Measurements from ENCODE around the gene PTBP2.
"Not testable (repeated sequence)": the region's sequence is repeated elsewhere in the genome, so short reads cannot be mapped to it uniquely, and the experiment has no call there.

The PTBP2 gene

GRCh38 chr1:96746440-96747420 lies 25.1 kb downstream of the PTBP2 start:
- DNase-seq = no peak

- DNase-seq = no peak
Measured at GRCh38 chr1:96747565-96747964, 26.0 kb downstream of the PTBP2 start.

GRCh38 chr1:96748078-96748477 lies 26.5 kb downstream of the PTBP2 start:
- DNase-seq = no peak

GRCh38 chr1:96749618-96750017 lies 28.0 kb downstream of the PTBP2 start:
- no peak for DNase-seq

GRCh38 chr1:96752394-96752793 lies 30.8 kb downstream of the PTBP2 start:
- DNase-seq = no peak

GRCh38 chr1:96756789-96757188 lies 35.2 kb downstream of the PTBP2 start:
- no peak for DNase-seq

- DNase-seq = not testable (repeated sequence)
Measured at GRCh38 chr1:96762586-96762985, 41.0 kb downstream of the PTBP2 start.

GRCh38 chr1:96763514-96763913 lies 41.9 kb downstream of the PTBP2 start:
- DNase-seq = no peak

GRCh38 chr1:96764469-96764868 lies 42.9 kb downstream of the PTBP2 start:
- no peak for DNase-seq

- DNase-seq = no peak
Measured at GRCh38 chr1:96771847-96772246, 50.3 kb downstream of the PTBP2 start.

GRCh38 chr1:96772349-96772748 lies 50.8 kb downstream of the PTBP2 start:
- DNase-seq = no peak

- no peak for DNase-seq
Measured at GRCh38 chr1:96772972-96773371, 51.4 kb downstream of the PTBP2 start.

- DNase-seq = no peak
Measured at GRCh38 chr1:96782206-96782605, 60.6 kb downstream of the PTBP2 start.

GRCh38 chr1:96782856-96783255 lies 61.3 kb downstream of the PTBP2 start:
- DNase-seq = no peak

- no peak for DNase-seq
Measured at GRCh38 chr1:96790599-96790998, 69.0 kb downstream of the PTBP2 start.

- DNase-seq = no peak
Measured at GRCh38 chr1:96792220-96792619, 70.6 kb downstream of the PTBP2 start.

GRCh38 chr1:96801696-96802095 lies 80.1 kb downstream of the PTBP2 start:
- DNase-seq = not testable (repeated sequence)

- no peak for DNase-seq
Measured at GRCh38 chr1:96804648-96805047, 83.1 kb downstream of the PTBP2 start.

- DNase-seq = no peak
Measured at GRCh38 chr1:96808191-96808590, 86.6 kb downstream of the PTBP2 start.

- no peak for DNase-seq
Measured at GRCh38 chr1:96815914-96816313, 94.3 kb downstream of the PTBP2 start.

- DNase-seq = no peak
Measured at GRCh38 chr1:96820107-96820506, 98.5 kb downstream of the PTBP2 start.

- DNase-seq = no peak
Measured at GRCh38 chr1:96820671-96821070, 99.1 kb downstream of the PTBP2 start.

GRCh38 chr1:96825231-96825630 lies 103.6 kb downstream of the PTBP2 start:
- DNase-seq = no peak

GRCh38 chr1:96825950-96826576 lies 104.5 kb downstream of the PTBP2 start:
- DNase-seq = no peak
